Sigmoid colon (tissue), 7 donors: ENCODE results near the gene SDR42E1. TPM values are rescaled to one million over a fixed set of nuclear protein-coding genes. Genes with fewer than 3 reads are reported as not detected.

Source experiments
- DNase-seq: peaks from one replicate; pipeline ENCODE4 v3.0.0-alpha.2; 2019
- H3K27ac ChIP-seq, 4 donors: fragments of 200-600 bp; sonication (generic); one replicate each; pipeline ENCODE4 v1.5.1; 2016 to 2019; ENCODE audit warnings: mild to moderate bottlenecking in 1 of 4
- H3K27me3 ChIP-seq, 3 donors: fragments of 200-600 bp; sonication (generic); one replicate each; pipeline ENCODE4 v1.5.1; 2019; ENCODE audit warnings: mild to moderate bottlenecking in 1 of 3
- H3K36me3 ChIP-seq, 4 donors: fragments of 200-600 bp; sonication (generic); one replicate each; pipeline ENCODE4 v1.5.1; 2016 to 2019
- H3K4me1 ChIP-seq, 4 donors: fragments of 200-600 bp; sonication (generic); one replicate each; pipeline ENCODE4 v1.5.1; 2017 to 2019
- H3K4me3 ChIP-seq, 4 donors: fragments of 200-600 bp; sonication (generic); one replicate each; pipeline ENCODE4 v1.5.1; 2017 to 2019; ENCODE audit warnings: mild to moderate bottlenecking in 2 of 4, moderate library complexity in 1 of 4
- H3K9me3 ChIP-seq, 4 donors: fragments of 200-600 bp in 3 of 4; sonication (generic) in 3 of 4; one replicate each; pipeline versions ENCODE4 v1.5.1 to v1.6.1; 2013 to 2019
- EP300 ChIP-seq, 4 donors: sonication (generic); formaldehyde crosslinking; IDR thresholded peaks; one replicate each; pipeline ENCODE4 v1.6.1; 2017; ENCODE audit warnings: antibody characterized with exemption in 4 of 4
- POLR2A ChIP-seq, 2 donors: fragments of 450-650 bp; IDR thresholded peaks; one replicate each; pipeline ENCODE4 v1.6.1; 2016; ENCODE audit warnings: antibody characterized with exemption in 2 of 2, mild to moderate bottlenecking in 2 of 2, moderate library complexity in 2 of 2
- POLR2AphosphoS5 ChIP-seq, 4 donors: sonication (generic); formaldehyde crosslinking; IDR thresholded peaks; one replicate each; pipeline ENCODE4 v1.6.1; 2017; ENCODE audit warnings: antibody characterized with exemption in 4 of 4
- WGBS, 2 donors: extraction: QIAGEN DNeasy Blood & Tissue Kit; methylation state at CpG; one replicate each; pipeline ENCODE4 v1.1.7; 2013; 5-methylcytosine and 5-hydroxymethylcytosine counted together
- intact Hi-C: fragments of 100-400 bp; cut with DNase I; formaldehyde crosslinking; loops from one replicate; pipeline ENCODE4 v1.15.1; 2023
- polyA plus RNA-seq, 3 donors: library from polyadenylated mRNA; stranded (reverse); fragments of 200-250 nt; gene quantifications; one replicate each; pipeline ENCODE4 v1.2.3, GENCODE V29; 2013
- total RNA-seq, 4 donors: library from RNA; depleted of rRNA; stranded (reverse); fragments of >200 nt; gene quantifications; one replicate each; pipeline ENCODE4 v1.1.0, GENCODE V29; 2016
- TF ChIP-seq, protein P1 (sequence below), 4 experiments: fragments of 450-650 bp in 3 of 4; fragments of 200-600 bp in 1 of 4; IDR thresholded peaks; one replicate each; pipeline ENCODE4 v1.5.1; 2016 to 2019; ENCODE audit warnings: antibody characterized with exemption in 4 of 4, mild to moderate bottlenecking in 3 of 4, moderate library complexity in 2 of 4
- donor health status: healthy with polysubstance abuse.
- donor health status: Bipolar disorder and iron deficiency.
- donor health status: healthy.

The SDR42E1 gene
- total and polyA plus RNA-seq, 7 donors = 0.49 to 3.2 (median 1.7) TPM

DNA sequence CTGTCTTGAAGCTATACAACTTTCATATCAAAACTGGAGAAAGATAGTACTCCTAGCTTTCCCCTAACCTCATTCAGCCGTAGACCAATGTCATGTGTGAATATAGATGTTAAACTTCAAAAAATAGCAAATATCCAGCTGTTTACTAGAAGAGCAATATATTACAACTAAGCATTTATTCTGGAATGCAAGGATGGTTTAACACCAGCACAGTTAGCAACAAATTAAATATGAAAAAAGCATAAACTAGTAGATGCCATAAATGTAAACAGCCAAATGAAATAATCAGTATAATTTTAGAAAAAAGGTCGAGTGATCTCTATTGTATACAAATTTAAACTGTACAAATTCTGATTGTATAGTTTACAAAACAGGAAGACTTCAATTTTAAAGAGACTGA, 59.7 kb downstream of the SDR42E1 start:
- Histone ChIP-seq H3K27me3 (no peaks in the 10 kb centered on the region), H3K36me3 (no peaks in the 10 kb centered on the region), H3K4me3 (no peak overlapping the region), H3K27ac (no peak overlapping the region), H3K4me1 (no peaks in the 10 kb centered on the region), H3K9me3 (peaks cover 0 to 8% (median 6%) of the 10 kb centered on the region in 4 donors)
- TF ChIP-seq, protein P1, sequence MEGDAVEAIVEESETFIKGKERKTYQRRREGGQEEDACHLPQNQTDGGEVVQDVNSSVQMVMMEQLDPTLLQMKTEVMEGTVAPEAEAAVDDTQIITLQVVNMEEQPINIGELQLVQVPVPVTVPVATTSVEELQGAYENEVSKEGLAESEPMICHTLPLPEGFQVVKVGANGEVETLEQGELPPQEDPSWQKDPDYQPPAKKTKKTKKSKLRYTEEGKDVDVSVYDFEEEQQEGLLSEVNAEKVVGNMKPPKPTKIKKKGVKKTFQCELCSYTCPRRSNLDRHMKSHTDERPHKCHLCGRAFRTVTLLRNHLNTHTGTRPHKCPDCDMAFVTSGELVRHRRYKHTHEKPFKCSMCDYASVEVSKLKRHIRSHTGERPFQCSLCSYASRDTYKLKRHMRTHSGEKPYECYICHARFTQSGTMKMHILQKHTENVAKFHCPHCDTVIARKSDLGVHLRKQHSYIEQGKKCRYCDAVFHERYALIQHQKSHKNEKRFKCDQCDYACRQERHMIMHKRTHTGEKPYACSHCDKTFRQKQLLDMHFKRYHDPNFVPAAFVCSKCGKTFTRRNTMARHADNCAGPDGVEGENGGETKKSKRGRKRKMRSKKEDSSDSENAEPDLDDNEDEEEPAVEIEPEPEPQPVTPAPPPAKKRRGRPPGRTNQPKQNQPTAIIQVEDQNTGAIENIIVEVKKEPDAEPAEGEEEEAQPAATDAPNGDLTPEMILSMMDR (IDR thresholded peaks at IDR 0.05) = no peak
- no peak for TF ChIP-seq EP300 (IDR thresholded peaks at IDR 0.05)
- TF ChIP-seq POLR2A (IDR thresholded peaks at IDR 0.05) = no peak
- no peak for TF ChIP-seq POLR2AphosphoS5 (IDR thresholded peaks at IDR 0.05)
- DNase-seq = no peak
- intact Hi-C loops = no loop called here
- WGBS, 2 donors = 61 to 81% methylated on average over 2 of the region's 2 CpGs

GRCh38 chr16:81946206-81946605, 65.1 kb downstream of the SDR42E1 start:
- Histone ChIP-seq H3K9me3 (peaks cover 0 to 6% (median 4%) of the 10 kb centered on the region in 4 donors), H3K27ac (no peak overlapping the region), H3K36me3 (no peaks in the 10 kb centered on the region), H3K4me1 (peaks cover 0 to 1% (median under 1%) of the 10 kb centered on the region in 4 donors), H3K27me3 (no peaks in the 10 kb centered on the region), H3K4me3 (no peak overlapping the region)
- intact Hi-C loops = no loop called here
- WGBS, 2 donors = 87 to 91% methylated on average over 5 of the region's 5 CpGs
- TF ChIP-seq POLR2AphosphoS5 (IDR thresholded peaks at IDR 0.05) = no peak
- TF ChIP-seq POLR2A (IDR thresholded peaks at IDR 0.05) = no peak
- TF ChIP-seq EP300 (IDR thresholded peaks at IDR 0.05) = no peak
- TF ChIP-seq, protein P1 (IDR thresholded peaks at IDR 0.05) = no peak
- DNase-seq = no peak

DNA sequence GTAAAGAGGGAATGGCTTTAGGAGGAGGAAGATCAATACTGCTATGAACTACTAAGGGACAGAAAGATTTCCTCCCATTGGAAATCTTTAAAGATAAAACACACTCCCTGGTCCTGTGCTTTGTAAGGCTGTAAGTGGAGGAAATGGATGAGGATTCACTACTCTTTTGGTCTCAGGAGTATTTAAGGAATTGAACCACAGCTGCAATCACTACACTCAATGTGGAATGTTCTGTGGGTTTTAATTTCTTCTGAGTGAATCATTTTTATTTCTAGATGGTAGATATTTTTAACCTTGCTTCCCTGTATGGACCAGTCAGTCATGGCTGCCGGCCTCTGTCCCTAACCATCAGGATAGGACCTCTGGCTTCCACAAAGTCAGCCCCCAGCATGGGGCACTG, 65.6 kb downstream of the SDR42E1 start:
- H3K4me1 ChIP-seq = peaks cover 0 to 5% (median 2%) of the 10 kb centered on the region in 4 donors
- H3K9me3 ChIP-seq = peaks cover 0 to under 1% (median 0%) of the 10 kb centered on the region in 4 donors
- H3K4me3 ChIP-seq = no peak overlapping the region
- no peaks in the 10 kb centered on the region for H3K36me3 ChIP-seq
- H3K27ac ChIP-seq = no peak overlapping the region
- no peak for DNase-seq
- 91 to 93% methylated on average over 1 of the region's 1 CpG for WGBS, 2 donors
- intact Hi-C loops = no loop called here
- no peaks in the 10 kb centered on the region for H3K27me3 ChIP-seq
- no peak for TF ChIP-seq EP300 (IDR thresholded peaks at IDR 0.05)
- TF ChIP-seq, protein P1 (IDR thresholded peaks at IDR 0.05) = no peak
- no peak for TF ChIP-seq POLR2AphosphoS5 (IDR thresholded peaks at IDR 0.05)
- no peak for TF ChIP-seq POLR2A (IDR thresholded peaks at IDR 0.05)

- 85 to 94% methylated on average over 7 of the region's 7 CpGs for WGBS, 2 donors
- DNase-seq = no peak
- Histone ChIP-seq H3K9me3 (no peaks in the 10 kb centered on the region), H3K27me3 (no peaks in the 10 kb centered on the region), H3K36me3 (no peaks in the 10 kb centered on the region), H3K4me1 (peaks cover 0 to 11% (median 3%) of the 10 kb centered on the region in 4 donors), H3K27ac (no peak overlapping the region), H3K4me3 (no peak overlapping the region)
- TF ChIP-seq POLR2AphosphoS5 (IDR thresholded peaks at IDR 0.05) (no peak), POLR2A (IDR thresholded peaks at IDR 0.05) (no peak), EP300 (IDR thresholded peaks at IDR 0.05) (no peak)
- TF ChIP-seq, protein P1 (IDR thresholded peaks at IDR 0.05) = no peak
- intact Hi-C loops = no loop called here
Measured at GRCh38 chr16:81942007-81942601, 69.2 kb downstream of the SDR42E1 start.
